Activated naive CD4-positive, alpha-beta T cell treated with anti-CD3 and anti-CD28 coated beads for 36 hours (primary cell): Measurements from ENCODE around the gene LIN37. TPM values are rescaled to one million over a fixed set of nuclear protein-coding genes. Genes with fewer than 3 reads are reported as not detected.
A peak's percentile ranks its signal among the peaks of the same experiment; 100 is the strongest.

Experiments
- CTCF ChIA-PET: fragments of 350-600 bp; sonication (Branson Sonifier 250); formaldehyde crosslinking; loops from one replicate; lab custom pipeline; 2021; ENCODE audit warnings: antibody characterized with exemption; lab: Charles Lee
- DNase-seq: peaks from one replicate; pipeline ENCODE4 v3.0.0-alpha.2; 2020
- H3K27ac Mint-ChIP-seq: one replicate; pipeline ENCODE4 v1.8.0; 2021; ENCODE audit warnings: mild to moderate bottlenecking, mixed read lengths
- H3K27me3 Mint-ChIP-seq: one replicate; pipeline ENCODE4 v1.8.0; 2021; ENCODE audit warnings: low read depth, mixed read lengths
- H3K36me3 Mint-ChIP-seq: one replicate; pipeline ENCODE4 v1.8.0; 2021; ENCODE audit warnings: low read depth, mixed read lengths
- H3K4me1 Mint-ChIP-seq: one replicate; pipeline ENCODE4 v1.8.0; 2021; ENCODE audit warnings: low read depth, mixed read lengths
- H3K4me3 Mint-ChIP-seq: one replicate; pipeline ENCODE4 v1.8.0; 2021; ENCODE audit warnings: mild to moderate bottlenecking, moderate library complexity, mixed read lengths
- H3K9me3 Mint-ChIP-seq: one replicate; pipeline ENCODE4 v1.8.0; 2021; ENCODE audit warnings: mixed read lengths
- intact Hi-C: fragments of 100-400 bp; cut with micrococcal nuclease; formaldehyde crosslinking; loops from one replicate; pipeline ENCODE4 v1.15.1; 2023
- total RNA-seq, 2 experiments: library from RNA; stranded (reverse); gene quantifications; one replicate each; pipeline ENCODE4 v1.2.3, GENCODE V29; 2021

Gene LIN37
- total RNA-seq, 2 experiments from 2014 or later = 5.7 to 9.7 TPM

DNA sequence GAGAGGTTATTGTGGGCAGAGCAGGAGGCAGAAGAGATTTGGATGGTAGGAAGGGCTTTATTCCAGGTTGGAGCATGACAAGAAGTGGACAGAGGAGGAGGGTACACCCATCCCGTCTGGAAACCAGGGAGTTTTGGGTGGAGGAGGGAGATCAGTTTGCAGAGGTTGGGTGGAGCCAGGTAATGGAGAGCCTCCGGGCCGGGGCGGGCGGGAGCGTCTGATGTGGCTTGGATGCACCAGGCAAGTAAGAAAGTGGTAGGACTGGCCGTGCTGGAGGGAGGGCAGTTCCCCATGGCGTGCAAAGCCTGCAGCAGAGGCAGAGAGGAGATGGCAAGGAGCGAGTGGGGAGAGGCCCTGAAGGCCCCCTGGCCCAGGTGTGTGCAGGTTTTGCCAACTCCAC is 17.0 kb upstream of the LIN37 start:
- CTCF ChIA-PET = interaction anchor here (1.2 kb wide), 1 partner anchor 9 kb away, joined by 4 read pairs; no protein-coding TSS in a partner anchor
- intact Hi-C loops = no loop called here
- no peak for DNase-seq
- Mint-ChIP-seq H3K27me3 (no peaks in the 10 kb centered on the region), H3K27ac (peak overlapping the region; percentile 30), H3K36me3 (peaks cover 48% of the 10 kb centered on the region), H3K9me3 (no peaks in the 10 kb centered on the region), H3K4me3 (no peak overlapping the region), H3K4me1 (peaks cover 3% of the 10 kb centered on the region)

DNA sequence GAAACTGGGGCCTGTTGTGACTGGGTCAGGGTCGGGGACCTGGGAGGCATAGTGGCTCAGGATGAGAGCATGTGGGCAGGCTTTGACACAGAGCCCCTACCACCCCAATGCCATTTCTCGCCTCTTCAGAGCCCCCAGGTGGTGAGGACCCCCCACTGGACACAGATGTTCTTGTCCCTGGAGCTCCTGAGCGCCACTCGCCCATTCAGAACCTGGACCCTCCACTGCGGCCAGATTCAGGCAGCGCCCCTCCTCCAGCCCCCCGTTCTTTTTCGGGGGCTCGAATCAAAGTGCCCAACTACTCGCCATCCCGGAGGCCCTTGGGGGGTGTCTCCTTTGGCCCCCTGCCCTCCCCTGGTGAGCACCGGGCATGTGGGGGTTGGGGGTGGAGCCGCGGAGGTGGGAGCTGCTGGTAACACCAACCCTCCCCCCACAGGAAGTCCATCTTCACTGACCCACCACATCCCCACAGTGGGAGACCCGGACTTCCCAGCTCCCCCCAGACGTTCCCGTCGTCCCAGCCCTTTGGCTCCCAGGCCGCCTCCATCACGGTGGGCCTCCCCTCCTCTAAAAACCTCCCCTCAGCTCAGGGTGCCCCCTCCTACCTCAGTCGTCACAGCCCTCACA is 16.5 kb upstream of the LIN37 start:
- CTCF ChIA-PET = interaction anchor here (1.2 kb wide), 1 partner anchor 9 kb away, joined by 4 read pairs; no protein-coding TSS in a partner anchor

DNA sequence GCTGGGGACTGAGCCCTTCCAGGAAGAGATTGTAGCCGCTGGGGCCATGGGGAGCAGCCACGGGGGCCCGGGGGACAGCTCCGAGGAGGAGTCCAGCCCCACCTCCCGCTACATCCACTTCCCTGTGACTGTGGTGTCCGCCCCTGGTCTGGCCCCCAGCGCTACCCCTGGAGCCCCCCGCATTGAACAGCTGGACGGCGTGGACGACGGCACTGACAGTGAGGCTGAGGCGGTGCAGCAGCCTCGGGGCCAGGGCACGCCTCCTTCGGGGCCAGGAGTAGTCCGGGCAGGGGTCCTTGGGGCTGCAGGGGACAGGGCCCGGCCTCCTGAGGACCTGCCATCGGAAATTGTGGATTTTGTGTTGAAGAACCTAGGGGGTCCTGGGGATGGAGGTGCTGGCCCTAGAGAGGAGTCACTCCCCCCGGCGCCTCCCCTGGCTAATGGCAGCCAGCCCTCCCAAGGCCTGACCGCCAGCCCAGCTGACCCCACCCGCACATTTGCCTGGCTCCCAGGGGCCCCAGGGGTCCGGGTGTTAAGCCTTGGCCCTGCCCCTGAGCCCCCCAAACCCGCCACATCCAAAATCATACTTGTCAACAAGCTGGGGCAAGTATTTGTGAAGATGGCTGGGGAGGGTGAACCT is 15.7 kb upstream of the LIN37 start:
- peaks cover 49% of the 10 kb centered on the region for H3K36me3 Mint-ChIP-seq
- CTCF ChIA-PET = interaction anchor here (1.2 kb wide), 1 partner anchor 8 kb away, joined by 4 read pairs; no protein-coding TSS in a partner anchor

More for the DNA sequence above, 16.5 kb upstream of the LIN37 start:
- intact Hi-C loops = no loop called here
- H3K36me3 Mint-ChIP-seq = peaks cover 47% of the 10 kb centered on the region
- peaks cover 7% of the 10 kb centered on the region for H3K4me1 Mint-ChIP-seq
- no peaks in the 10 kb centered on the region for H3K27me3 Mint-ChIP-seq
- H3K27ac Mint-ChIP-seq = no peak overlapping the region
- DNase-seq = no peak
- H3K9me3 Mint-ChIP-seq = no peaks in the 10 kb centered on the region
- H3K4me3 Mint-ChIP-seq = no peak overlapping the region

DNA sequence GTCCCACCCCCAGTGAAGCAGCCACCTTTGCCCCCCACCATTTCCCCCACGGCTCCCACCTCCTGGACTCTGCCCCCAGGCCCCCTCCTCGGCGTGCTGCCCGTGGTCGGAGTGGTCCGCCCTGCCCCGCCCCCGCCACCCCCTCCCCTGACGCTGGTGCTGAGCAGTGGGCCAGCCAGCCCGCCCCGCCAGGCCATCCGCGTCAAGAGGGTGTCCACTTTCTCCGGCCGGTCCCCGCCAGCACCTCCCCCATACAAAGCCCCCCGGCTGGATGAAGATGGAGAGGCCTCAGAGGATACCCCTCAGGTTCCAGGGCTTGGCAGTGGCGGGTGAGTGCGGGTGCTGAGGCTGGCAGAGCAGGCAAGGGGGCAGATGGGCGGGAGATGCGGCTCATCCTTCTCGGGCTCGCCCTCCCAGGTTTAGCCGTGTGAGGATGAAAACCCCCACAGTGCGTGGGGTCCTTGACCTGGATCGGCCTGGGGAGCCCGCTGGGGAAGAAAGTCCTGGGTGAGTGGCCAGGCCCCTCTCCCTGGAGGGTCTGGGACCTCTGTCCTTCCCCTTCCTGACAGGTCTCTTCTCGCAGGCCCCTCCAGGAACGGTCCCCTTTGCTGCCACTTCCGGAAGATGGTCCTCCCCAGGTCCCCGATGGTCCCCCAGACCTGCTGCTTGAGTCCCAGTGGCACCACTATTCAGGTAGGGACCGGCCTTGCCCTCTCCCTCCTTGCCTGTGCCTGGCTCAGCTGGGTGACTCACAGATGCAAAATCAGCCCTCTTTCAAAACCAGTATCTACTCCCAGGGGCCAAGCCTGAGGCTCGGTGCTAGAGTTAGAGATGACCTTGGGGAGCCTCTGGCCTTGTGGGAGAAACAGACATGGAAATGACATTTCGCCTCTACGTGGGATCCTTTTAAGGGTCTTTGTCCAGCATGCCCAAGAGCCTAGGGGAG is 14.9 kb upstream of the LIN37 start:
- H3K27ac Mint-ChIP-seq = no peak overlapping the region
- no peaks in the 10 kb centered on the region for H3K27me3 Mint-ChIP-seq
- no peak for DNase-seq
- intact Hi-C loops = no loop called here
- H3K4me3 Mint-ChIP-seq = no peak overlapping the region
- peaks cover 44% of the 10 kb centered on the region for H3K36me3 Mint-ChIP-seq
- peaks cover 10% of the 10 kb centered on the region for H3K4me1 Mint-ChIP-seq
- CTCF ChIA-PET = no interaction called here
- H3K9me3 Mint-ChIP-seq = no peaks in the 10 kb centered on the region

More for the DNA sequence above, 15.7 kb upstream of the LIN37 start:
- H3K27ac Mint-ChIP-seq = no peak overlapping the region
- H3K9me3 Mint-ChIP-seq = no peaks in the 10 kb centered on the region
- no peaks in the 10 kb centered on the region for H3K27me3 Mint-ChIP-seq
- no peak overlapping the region for H3K4me3 Mint-ChIP-seq
- H3K4me1 Mint-ChIP-seq = peaks cover 10% of the 10 kb centered on the region
- intact Hi-C loops = no loop called here
- no peak for DNase-seq

DNA sequence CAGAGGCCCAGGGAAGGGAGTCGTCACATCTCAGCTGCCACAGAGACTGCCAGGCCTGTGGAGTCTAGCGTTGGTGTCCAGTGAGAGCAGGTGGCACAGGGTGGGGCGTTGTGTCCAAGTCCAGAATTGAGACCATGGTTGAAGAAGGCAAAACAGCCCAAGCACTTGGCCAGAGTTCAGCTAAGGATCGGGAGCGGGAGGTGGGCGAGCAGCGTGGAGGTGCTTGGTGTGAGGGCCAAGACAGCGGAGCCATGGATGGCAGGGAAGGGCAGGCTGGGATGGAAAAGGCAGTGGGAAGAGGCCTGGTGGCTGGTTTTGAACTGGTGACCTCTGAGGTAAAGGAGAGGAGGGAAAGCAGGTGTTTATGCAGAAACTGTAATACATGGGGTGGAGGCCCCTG is 14.1 kb upstream of the LIN37 start:
- Mint-ChIP-seq H3K4me1 (peaks cover 10% of the 10 kb centered on the region), H3K4me3 (no peak overlapping the region), H3K27ac (peak overlapping the region; percentile 66), H3K9me3 (no peaks in the 10 kb centered on the region), H3K27me3 (no peaks in the 10 kb centered on the region), H3K36me3 (peaks cover 42% of the 10 kb centered on the region)
- CTCF ChIA-PET = interaction anchor here (0.6 kb wide), 1 partner anchor 41 kb away, joined by 3 read pairs; no protein-coding TSS in a partner anchor
- intact Hi-C loops = no loop called here
- DNase-seq = no peak

DNA sequence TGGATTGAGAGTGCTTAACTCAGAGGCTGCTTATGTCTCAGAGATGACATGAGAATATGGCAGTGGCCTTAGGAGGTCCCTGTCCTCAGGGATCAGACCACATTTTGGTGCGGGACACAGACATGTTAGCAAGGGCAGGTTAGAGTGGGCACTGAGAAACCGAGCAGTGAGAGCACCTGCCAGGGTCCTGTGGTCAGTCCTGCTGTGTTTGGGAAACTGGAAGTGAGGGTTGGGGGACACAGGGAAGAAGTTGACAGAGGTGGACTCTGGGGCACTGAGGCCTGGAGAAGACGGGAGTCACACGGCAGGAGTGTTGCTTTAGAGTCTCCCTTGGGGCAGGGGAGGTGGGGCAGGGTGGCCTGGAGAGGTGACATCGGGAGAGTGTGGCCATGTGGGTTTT is 13.5 kb upstream of the LIN37 start:
- no peak overlapping the region for H3K4me3 Mint-ChIP-seq
- CTCF ChIA-PET = interaction anchor here (0.6 kb wide), 1 partner anchor 42 kb away, joined by 3 read pairs; no protein-coding TSS in a partner anchor
- no peaks in the 10 kb centered on the region for H3K9me3 Mint-ChIP-seq
- H3K4me1 Mint-ChIP-seq = peaks cover 16% of the 10 kb centered on the region
- no peak for DNase-seq
- H3K36me3 Mint-ChIP-seq = peaks cover 35% of the 10 kb centered on the region
- intact Hi-C loops = no loop called here
- H3K27me3 Mint-ChIP-seq = no peaks in the 10 kb centered on the region
- peak overlapping the region; percentile 57 for H3K27ac Mint-ChIP-seq

DNA sequence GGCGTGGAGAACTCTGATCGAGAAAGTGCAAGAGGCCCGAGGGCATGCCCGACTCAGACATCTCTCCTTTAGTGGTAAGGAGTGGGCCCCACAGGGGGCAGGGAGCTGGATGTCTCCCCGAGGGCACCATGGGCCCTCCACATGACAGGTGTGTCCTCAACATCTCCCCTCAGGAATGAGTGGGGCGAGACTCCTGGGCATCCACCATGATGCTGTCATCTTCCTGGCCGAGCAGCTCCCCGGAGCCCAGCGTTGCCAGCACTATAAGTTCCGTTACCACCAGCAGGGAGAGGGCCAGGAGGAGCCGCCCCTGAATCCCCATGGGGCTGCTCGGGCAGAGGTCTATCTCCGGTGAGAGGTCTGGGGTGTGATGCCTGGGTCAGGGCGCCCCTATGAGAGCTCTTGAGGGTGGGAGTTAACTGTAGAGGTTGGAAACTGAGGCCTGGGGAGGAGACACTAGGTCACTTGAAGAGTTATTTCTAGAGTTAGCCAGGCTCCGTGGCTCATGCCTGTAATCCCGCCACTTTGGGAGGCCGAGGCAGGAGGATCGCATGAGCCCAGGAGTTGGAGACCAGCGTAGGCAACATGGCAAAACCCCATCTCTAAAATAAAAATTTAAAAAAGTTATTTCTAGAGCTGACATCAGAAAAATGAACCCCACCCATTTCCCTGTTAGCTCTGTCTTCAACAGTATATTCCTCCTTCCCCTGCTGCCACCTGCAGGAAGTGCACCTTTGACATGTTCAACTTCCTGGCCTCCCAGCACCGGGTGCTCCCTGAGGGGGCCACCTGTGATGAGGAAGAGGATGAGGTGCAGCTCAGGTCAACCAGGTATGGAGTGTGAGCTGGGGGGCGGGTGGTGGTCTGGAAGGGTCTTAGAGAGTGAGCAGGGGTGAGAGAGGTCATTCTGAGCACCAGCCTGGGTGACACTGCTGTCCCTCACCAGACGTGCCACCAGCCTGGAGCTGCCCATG is 11.2 kb upstream of the LIN37 start:
- H3K4me3 Mint-ChIP-seq = no peak overlapping the region
- H3K27ac Mint-ChIP-seq = peak overlapping the region; percentile 75
- CTCF ChIA-PET = interaction anchor here (0.5 to 1.3 kb wide), 9 partner anchors 11 to 175 kb away, joined by 3 to 7 read pairs (median 3); partner anchors contain the start of gene LIN37
- DNase-seq = peak; percentile 56
- peaks cover 33% of the 10 kb centered on the region for H3K36me3 Mint-ChIP-seq
- H3K4me1 Mint-ChIP-seq = peaks cover 20% of the 10 kb centered on the region
- H3K27me3 Mint-ChIP-seq = no peaks in the 10 kb centered on the region
- intact Hi-C loops = no loop called here
- H3K9me3 Mint-ChIP-seq = no peaks in the 10 kb centered on the region

DNA sequence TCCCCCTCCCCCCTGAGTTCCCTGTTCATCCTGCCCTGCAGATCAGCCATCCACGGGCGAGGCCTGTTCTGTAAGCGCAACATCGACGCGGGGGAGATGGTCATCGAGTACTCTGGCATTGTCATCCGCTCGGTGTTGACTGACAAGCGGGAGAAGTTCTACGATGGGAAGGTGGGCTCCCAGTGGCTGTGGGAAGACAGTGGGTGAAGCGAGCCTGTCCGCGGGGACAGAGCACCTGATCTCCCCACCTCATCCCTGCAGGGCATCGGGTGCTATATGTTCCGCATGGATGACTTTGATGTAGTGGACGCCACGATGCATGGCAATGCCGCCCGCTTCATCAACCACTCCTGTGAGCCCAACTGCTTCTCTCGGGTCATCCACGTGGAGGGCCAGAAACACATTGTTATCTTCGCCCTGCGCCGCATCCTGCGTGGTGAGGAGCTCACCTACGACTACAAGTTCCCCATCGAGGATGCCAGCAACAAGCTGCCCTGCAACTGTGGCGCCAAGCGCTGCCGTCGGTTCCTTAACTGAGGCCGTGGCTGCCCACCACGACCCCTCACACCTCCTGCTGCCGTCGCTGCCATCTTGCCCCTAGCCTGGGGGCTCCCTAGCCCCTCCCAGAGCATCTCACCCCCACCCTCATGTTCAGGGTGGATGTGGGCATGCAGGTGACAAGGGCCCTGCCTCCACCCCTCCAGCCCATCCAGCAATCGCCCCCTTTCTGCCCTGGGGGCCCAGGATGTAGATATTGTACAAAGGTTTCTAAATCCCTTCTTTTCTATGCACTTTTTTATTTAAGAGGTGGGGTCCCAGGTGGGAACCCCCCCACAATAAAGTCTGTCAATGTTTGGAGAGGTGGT is 10.1 kb upstream of the LIN37 start:
- Mint-ChIP-seq H3K36me3 (peaks cover 41% of the 10 kb centered on the region), H3K9me3 (no peaks in the 10 kb centered on the region), H3K27ac (no peak overlapping the region), H3K4me3 (peak overlapping the region; percentile 36), H3K27me3 (no peaks in the 10 kb centered on the region), H3K4me1 (peaks cover 29% of the 10 kb centered on the region)
- intact Hi-C loops = no loop called here
- CTCF ChIA-PET = interaction anchor here (0.7 to 1.1 kb wide), 3 partner anchors 20 to 45 kb away, joined by 3 to 4 read pairs (median 3); no protein-coding TSS in a partner anchor
- no peak for DNase-seq

DNA sequence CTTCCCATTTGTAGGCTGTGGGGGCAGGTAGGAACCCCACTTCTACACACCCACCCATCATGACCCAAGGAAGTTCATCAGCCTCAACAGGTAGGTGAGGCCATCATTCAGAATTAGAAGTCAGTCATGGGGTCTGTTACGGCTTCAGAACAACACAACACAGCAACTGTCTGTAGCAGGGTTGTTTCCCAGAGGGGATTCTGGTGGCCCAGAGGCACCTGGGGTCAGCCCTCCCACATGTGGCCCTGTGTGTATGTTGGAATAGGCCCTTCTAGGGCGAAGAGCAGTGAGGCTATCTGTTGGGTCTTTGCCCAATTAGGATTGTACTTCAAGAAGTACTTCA is 9.5 kb upstream of the LIN37 start:
- H3K27me3 Mint-ChIP-seq = no peaks in the 10 kb centered on the region
- no peak for DNase-seq
- intact Hi-C loops = no loop called here
- CTCF ChIA-PET = no interaction called here
- peak overlapping the region; percentile 36 for H3K4me3 Mint-ChIP-seq
- peaks cover 39% of the 10 kb centered on the region for H3K36me3 Mint-ChIP-seq
- H3K9me3 Mint-ChIP-seq = no peaks in the 10 kb centered on the region
- H3K4me1 Mint-ChIP-seq = peaks cover 35% of the 10 kb centered on the region
- H3K27ac Mint-ChIP-seq = no peak overlapping the region

DNA sequence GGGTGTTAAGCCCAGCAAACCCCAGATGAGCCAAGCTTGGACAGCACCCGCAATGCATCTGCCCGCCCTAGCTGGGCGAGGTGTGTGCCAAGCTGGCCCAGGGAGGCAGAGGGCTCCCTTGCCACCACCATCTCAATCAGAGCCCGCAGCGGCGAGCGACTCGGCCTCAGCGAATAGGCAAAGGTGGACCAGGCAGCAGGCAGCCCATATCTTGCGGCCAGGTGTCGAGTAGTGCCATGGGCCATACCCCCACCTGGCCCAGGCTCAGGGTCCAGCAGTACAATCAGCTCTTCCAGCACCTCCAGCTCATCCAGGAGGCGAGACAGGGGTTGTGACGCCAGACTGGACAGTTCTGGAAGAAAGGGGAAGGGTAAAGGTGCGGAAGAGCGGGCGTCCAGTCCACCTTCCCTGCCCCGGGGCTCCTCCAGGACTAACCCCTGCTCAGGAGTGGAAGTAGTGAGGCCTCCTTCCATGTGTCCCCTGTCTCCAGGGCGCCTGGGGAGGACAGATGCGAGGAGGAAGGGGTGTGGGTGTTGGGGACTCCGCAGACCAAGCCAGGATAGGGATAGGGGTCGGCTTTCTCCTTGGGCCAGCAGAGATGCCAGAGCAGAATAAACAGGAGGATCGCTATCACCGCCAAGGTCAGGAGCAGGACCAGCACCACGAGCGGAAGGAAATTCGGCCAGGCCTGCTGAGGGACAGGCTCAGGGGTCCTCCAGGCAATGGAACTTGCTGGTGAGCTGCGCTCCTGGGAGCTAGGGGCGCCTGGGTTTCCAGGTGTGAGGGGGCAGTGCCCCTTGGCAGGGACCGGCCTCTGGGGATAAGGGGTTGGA is 8.9 kb upstream of the LIN37 start:
- Mint-ChIP-seq H3K27ac (no peak overlapping the region), H3K4me3 (peak overlapping the region; percentile 89), H3K27me3 (no peaks in the 10 kb centered on the region), H3K36me3 (peaks cover 32% of the 10 kb centered on the region), H3K4me1 (peaks cover 41% of the 10 kb centered on the region), H3K9me3 (no peaks in the 10 kb centered on the region)
- DNase-seq = no peak
- CTCF ChIA-PET = interaction anchor here (0.6 to 1.8 kb wide), 6 partner anchors 9 to 47 kb away, joined by 3 to 10 read pairs (median 3); partner anchors contain the start of gene LIN37
- intact Hi-C loops = loop anchor here (1.0 to 10.0 kb wide), 8 partner anchors 19 to 405 kb away; partner anchors contain the start of genes ALKBH6, CAPNS1 and PROSER3
